ENCODE measurements around the gene PACS2.
"Not testable (repeated sequence)": the region's sequence is repeated elsewhere in the genome, so short reads cannot be mapped to it uniquely, and the experiment has no call there.

Gene PACS2

DNA sequence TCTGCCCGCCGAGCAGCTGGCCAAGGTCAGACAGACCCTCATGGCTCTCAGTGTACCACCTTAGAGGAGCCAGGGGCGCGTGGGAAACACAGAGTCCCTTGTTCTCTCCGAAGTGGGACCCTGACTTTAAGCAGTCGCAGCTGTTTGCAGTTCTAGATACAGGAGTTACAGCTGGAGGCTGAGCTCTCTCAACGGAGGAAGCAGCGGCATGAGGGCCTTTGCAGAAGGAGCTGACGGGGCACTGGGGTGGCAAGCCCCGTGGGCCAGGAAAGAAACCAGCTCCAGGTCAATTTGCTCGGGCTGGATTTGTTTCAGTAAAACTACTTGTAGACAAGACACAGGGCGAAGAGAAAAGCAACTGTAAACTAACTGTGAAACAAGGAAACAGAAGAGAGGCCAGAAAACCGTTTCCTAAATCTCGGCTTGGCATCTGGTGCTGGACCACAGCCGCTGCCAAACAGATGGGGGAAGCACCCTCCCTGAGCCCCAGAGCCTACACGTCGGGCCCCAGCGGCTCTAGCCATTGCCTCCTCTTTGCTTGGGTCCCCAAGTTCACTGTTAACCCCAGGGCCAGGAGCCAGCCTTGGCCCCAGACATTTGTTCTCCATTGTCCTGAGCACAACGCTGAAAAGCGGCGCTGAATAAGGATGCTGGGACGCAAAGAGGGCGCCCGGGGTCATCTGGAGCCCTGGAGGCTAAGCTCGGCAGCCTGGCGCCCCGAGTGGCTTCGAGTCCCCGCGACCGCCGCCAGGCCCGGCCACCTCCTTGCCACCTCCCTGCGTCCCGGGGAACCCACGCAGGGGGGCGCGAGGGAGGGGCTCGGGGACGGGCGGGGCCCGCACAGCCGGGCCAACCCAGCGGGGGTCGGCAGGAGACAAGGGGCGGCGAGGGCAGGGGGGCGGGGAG lies 914 bp upstream of the PACS2 start:
- DNase-seq (ENCODE audit: extremely low read depth in 1 of 2, low read depth in 1 of 2): no peak

DNA sequence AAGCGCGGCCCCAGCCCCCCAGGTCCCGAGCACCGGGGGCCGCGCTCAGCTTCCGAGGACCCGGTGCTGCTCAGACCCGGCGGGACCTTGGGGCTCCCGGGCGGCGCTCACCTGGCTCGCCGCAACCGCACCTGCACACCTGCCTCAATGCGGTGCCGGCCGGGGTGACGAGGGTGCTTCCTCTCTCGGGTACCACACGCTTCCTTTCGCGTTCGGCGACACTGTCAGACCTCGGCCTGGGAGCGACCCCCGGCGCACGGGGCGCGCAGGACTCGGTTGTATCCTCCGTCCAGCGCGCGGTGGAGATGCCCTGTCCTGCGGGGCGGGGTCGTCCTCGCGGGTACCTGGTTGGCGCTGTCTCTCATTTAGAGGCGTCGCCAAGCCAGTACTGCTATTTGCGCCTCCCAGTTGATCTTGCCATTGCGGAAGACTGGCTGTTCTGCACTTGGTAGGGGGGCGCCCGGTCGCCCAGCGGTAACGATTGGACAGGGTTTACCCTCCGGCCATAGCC lies 718 bp downstream of the PACS2 start:
- no peak for DNase-seq (ENCODE audit: extremely low read depth in 1 of 2, low read depth in 1 of 2)

DNA sequence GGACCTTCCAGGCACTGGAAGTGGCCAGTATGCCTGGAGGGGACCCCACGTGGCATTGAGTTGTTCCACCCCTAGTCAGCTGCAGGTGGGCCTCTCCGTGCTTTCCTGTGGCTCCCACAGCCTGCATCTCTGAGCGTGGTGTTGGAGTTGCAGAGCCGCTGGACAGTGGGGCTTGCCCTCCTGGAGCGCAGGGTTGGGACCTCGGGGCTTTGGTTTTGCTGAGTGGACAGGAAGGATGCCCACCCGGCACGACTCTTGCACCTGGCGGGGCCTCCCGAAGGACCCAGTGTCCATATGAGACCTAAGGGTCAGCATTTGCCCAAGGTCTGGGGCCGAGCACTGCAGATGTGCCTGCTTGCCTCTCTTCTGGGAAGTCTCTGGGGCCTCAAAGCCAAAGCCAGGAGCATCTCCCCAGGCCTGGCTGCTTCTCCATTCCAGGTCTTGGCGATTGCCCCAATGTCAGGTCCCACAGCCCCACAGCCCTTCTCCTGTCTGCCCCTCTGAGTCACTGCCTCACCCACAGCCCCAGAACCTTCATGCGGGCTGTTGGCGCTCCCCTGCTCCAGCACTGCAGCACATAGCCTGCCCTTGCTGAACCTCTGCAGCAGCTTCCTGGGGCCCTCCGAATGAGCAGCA lies 1.5 kb downstream of the PACS2 start:
- DNase-seq (ENCODE audit: extremely low read depth in 1 of 2, low read depth in 1 of 2): no peak

- DNase-seq (ENCODE audit: extremely low read depth in 1 of 2, low read depth in 1 of 2): no peak
These were observed 2.0 kb downstream of the PACS2 start for GRCh38 chr14:105316577-105316941.

DNA sequence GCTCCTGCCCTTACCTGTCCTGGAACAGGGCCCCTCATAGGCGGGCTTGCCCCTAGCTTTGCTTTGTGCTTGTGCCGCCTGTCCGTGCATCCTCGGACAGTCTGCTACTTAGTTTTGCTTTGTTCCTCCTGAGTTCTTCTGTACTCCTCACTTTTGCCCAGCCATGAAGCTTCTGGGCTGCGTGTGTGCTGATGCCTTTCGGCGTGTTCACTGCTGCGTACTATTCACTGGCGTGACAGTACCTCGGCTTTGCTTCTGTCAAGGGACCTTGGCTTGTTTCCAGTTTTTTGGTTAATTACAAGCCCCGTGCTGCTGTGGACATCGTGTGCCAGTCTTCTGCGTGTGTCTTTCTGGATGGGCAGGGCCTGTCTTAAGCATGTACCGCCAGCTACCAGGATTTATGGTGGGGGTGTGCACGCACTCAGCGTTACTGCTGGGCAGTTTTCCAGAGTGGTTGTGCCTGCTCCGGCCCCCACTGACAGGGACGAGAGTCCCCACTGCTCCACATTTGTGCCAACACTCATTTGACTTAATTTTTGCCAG lies 2.5 kb downstream of the PACS2 start:
- DNase-seq (ENCODE audit: extremely low read depth in 1 of 2, low read depth in 1 of 2): no peak

DNA sequence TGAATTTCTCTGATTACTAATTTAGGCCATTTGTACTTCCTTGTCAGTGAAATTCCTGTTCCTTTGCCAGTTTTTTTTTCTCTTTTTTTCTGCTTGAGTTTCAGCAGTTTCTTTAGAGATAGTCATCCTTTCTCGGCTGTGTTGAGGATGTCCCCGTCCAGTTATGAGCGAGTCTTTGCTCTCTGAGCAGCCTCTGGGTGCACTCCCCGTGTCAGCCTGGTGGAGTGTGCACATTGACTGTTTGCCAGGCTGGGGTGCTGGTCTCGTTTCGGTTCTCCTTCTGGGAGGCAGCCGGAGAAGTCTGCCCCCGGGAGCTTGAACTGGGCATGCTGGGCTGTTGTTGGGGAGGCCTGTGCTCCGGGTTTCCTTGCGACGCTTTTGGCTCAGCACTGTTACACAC lies 3.0 kb downstream of the PACS2 start:
- DNase-seq (ENCODE audit: extremely low read depth in 1 of 2, low read depth in 1 of 2): no peak

DNA sequence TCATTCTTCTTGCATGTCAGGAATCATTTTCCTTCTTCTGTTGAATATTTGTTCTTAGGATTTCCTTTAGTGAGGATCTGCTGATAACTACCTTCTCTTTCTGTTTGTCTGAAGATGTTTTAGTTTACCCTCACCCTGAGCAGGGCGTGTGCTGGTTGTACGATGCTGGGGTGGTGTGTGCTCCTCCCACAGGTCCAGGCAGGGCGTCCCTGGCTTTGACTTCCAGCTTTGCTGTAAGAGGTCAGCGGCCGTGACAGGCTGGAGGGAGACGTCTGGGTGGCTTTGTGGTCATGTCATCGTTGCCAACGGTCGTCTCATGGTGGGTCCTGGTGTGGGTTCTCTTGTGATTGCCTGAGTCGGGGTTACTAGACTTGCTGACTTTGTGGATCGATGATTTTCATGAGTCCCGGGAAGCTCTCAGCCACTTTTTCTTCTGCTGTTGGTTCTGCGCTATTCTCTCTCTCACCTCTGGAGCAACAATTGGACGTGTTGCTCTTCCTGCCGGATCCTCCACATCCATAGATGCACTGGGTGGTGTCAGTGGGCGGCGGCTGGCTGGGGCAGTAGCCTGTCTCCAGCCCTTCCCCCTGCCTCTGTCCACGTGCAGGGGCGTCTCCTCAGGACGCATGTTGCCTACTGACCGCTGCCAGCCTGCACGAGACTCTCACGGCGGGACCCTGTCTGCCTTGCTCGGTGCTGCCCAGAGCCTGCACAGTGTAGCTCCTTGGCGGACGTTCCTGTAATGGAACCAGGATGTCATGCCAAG lies 8.4 kb downstream of the PACS2 start:
- no peak for DNase-seq (ENCODE audit: extremely low read depth in 1 of 2, low read depth in 1 of 2)

DNA sequence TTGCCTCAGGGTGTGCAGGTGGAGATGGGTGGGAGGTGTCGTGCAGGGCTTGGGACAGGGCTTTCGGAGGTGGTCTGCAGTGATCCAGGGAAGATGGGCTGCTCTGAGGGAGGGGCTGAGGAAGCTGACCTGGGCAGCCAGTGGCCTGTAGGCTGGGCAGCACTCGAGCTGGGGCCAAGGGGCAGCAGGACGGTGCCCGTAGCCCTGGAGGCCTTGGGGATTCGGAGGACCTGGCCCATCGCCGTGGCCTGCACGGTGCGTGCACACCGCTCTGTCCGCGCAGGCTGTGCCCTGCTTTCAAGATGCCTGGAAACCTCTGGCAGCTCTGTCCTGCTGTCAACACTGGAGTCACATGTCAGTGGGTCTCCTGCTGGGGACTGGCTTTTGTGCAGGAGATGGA lies 9.1 kb downstream of the PACS2 start:
- DNase-seq (ENCODE audit: extremely low read depth in 1 of 2, low read depth in 1 of 2): no peak

- DNase-seq (ENCODE audit: extremely low read depth in 1 of 2, low read depth in 1 of 2): no peak
These were observed 9.7 kb downstream of the PACS2 start for GRCh38 chr14:105324080-105324778.

DNA sequence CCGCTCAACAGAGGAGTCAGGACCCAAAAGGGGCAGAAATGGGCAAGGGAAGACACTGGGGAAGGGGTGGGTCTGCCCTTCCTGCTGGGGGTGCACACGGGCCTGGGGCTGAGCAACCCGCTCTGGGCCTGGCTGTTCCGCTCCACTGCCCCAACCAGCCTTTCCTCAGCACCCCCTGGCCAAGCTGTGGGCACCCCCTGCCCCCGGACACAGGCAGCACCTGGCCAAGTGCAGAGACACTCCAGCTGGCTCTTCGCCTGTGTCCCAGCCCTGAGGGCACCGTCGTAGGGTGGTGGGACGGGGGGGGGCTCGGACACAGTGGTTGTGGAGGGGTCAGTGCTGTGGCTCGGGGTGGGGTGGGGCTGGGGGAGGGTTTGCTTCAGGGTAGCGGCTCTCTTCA lies 10.3 kb downstream of the PACS2 start:
- no peak for DNase-seq (ENCODE audit: extremely low read depth in 1 of 2, low read depth in 1 of 2)

DNA sequence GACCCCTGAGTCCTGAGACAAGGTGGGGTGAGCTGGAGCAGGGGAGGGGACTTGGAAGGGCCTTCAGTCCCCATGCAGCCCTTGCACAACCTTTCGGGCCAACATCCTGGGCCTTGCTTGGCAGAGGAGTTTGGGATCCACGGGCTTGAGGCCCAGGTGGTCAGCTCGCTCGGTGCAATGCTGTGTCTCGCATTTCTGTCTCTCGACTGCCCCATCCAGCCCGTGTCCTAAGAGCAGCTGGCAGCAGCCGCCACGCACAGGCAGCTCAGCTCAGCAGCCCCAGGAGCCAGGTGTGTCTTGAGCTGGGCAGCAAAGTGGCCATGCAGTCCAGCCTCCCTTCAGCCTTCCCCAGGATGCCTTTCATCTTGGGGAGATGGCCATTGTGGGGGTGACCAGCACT lies 10.8 kb downstream of the PACS2 start:
- no peak for DNase-seq (ENCODE audit: extremely low read depth in 1 of 2, low read depth in 1 of 2)

- DNase-seq (ENCODE audit: extremely low read depth in 1 of 2, low read depth in 1 of 2): no peak
These were observed 11.4 kb downstream of the PACS2 start for GRCh38 chr14:105325716-105326567.

DNA sequence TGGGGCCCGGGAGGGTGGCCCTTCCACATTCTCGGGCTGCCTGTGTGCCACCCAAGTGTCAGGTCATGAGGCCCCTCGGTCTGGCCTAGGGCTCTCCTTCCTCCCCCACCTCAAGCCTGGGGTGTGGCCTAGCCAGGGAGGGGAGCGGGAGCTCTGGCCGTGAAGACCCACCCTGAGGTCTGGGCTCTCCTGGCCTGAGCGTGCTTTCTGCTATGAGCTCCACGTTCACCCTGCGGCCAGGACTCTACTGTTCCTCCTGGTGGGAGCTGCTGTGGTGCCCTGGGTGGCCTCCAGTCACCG lies 12.0 kb downstream of the PACS2 start:
- DNase-seq (ENCODE audit: extremely low read depth in 1 of 2, low read depth in 1 of 2): no peak

DNA sequence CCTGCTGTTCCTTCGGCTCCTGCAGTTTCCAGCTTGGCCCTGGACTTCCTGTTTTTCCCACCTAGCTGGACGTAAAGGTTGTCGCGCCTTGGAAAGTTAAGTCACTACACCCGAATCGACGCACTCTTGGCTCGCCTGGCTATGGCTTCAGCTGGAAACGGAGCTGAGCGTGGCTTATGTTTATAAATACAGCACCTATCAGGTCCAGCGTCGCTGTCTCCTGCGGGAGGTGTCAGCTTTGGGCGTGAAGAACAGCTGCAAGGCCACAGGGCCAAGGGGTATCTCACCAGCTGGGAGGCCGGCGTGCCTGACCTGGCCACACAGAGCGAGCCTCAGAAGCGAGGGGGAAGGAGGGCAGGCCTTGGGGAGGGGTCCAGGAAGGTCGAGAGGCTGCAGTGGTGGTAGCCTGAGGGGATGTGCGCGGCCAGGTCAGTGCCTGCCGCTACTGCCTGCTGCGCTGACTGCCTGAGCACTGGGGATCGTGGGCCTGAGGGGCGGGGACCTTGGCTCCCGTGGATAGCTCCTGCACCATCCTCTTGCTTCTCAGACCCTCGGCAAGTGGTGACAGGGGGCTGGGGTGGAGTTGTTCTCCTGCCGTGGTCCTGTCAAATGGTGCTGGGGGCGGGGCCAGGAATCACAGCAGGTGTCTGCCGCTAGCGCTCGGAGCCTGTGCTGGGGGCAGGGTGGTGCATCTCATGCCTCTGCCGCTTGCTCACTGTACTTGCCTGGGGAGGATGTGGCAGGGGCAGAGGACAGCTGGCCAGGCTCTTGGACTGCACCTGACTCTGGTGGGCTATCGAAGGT lies 12.5 kb downstream of the PACS2 start:
- no peak for DNase-seq (ENCODE audit: extremely low read depth in 1 of 2, low read depth in 1 of 2)

- DNase-seq (ENCODE audit: extremely low read depth in 1 of 2, low read depth in 1 of 2): not testable (repeated sequence)
These were observed 13.1 kb downstream of the PACS2 start for GRCh38 chr14:105327695-105328045.

DNA sequence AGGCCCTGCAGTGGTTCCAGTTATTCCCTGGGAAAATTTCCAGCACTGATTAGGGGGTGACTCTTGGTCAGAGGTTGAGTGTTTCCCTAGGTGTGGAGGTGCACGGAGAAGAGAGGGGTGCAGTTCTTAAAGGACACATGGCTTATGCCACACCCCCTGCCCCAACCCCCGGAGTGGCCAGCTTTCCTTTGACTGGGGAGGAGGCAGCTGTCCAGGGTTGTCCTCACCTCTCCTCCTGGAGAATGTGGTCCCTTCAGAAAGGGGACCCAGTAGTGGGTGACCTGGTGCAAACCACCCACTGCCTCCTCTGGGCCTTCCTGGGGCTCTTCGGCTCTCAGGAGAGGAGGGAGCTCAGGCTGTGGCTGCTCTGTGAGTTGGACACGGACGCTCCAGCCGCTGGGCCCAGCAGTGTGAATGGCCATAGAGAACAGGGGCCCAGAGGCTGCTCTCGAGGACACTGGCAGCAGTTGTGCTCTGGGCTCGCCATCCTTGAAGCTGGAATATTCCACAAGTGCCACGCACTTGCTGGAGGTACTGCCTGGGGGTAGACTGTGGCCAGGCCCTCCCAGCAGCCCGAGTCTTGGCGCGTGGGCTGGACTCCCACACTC lies 13.6 kb downstream of the PACS2 start:
- no peak for DNase-seq (ENCODE audit: extremely low read depth in 1 of 2, low read depth in 1 of 2)

- no peak for DNase-seq (ENCODE audit: extremely low read depth in 1 of 2, low read depth in 1 of 2)
These were observed 14.3 kb downstream of the PACS2 start for GRCh38 chr14:105328678-105329390.
